Natural killer cell (primary cell): ENCODE data around the gene PCID2. TPM values are rescaled to one million over a fixed set of nuclear protein-coding genes. Genes with fewer than 3 reads are reported as not detected.
A peak's percentile ranks its signal among the peaks of the same experiment; 100 is the strongest.

Source experiments
- ATAC-seq, 3 donors: fragments of 150-1000 bp in 2 of 3; fragments of 200-7000 bp in 1 of 3; cut with Tn5 transposase; 1 replicate in 1 of 3; 2 replicates in 2 of 3; pipeline ENCODE4 v1.10.0; 2021; ENCODE audit warnings: mild to moderate bottlenecking in 2 of 3, moderate library complexity in 2 of 3
- DNase-seq, 2 donors: peaks; one replicate each; pipeline versions ENCODE4 v3.0.0 to v3.0.0-alpha.2; 2013 to 2021; ENCODE audit warnings: mixed read lengths in 1 of 2
- H3K27ac ChIP-seq: one replicate; pipeline ENCODE4 v1.5.1; 2013; ENCODE audit warnings: mild to moderate bottlenecking, low read length
- H3K27me3 ChIP-seq: one replicate; pipeline ENCODE4 v1.6.1; 2013; ENCODE audit warnings: low read length; ENCODE audit not compliant: control insufficient read depth, insufficient read depth
- H3K36me3 ChIP-seq: one replicate; pipeline ENCODE4 v1.6.1; 2013; ENCODE audit warnings: low read length; ENCODE audit not compliant: control insufficient read depth, insufficient read depth
- H3K4me1 ChIP-seq: one replicate; pipeline ENCODE4 v1.6.1; 2013; ENCODE audit warnings: low read length; ENCODE audit not compliant: control insufficient read depth, insufficient read depth
- H3K4me3 ChIP-seq: one replicate; pipeline ENCODE4 v1.5.1; 2013; ENCODE audit warnings: low read length
- H3K9me3 ChIP-seq: one replicate; pipeline ENCODE4 v1.6.1; 2013; ENCODE audit warnings: low read length; ENCODE audit not compliant: control insufficient read depth, insufficient read depth
- H3K27ac Mint-ChIP-seq, 2 donors: one replicate each; pipeline ENCODE4 v1.8.0; 2022; ENCODE audit warnings: mild to moderate bottlenecking in 2 of 2, mixed read lengths in 2 of 2, moderate library complexity in 1 of 2
- H3K27me3 Mint-ChIP-seq, 2 donors: one replicate each; pipeline ENCODE4 v1.8.0; 2022; ENCODE audit warnings: low read depth in 2 of 2, mixed read lengths in 2 of 2
- H3K36me3 Mint-ChIP-seq: one replicate; pipeline ENCODE4 v1.8.0; 2022; ENCODE audit warnings: mixed read lengths
- H3K4me1 Mint-ChIP-seq, 2 donors: one replicate each; pipeline ENCODE4 v1.8.0; 2022; ENCODE audit warnings: mixed read lengths in 2 of 2
- H3K4me3 Mint-ChIP-seq: one replicate; pipeline ENCODE4 v1.8.0; 2022; ENCODE audit warnings: mild to moderate bottlenecking, moderate library complexity, mixed read lengths
- H3K9me3 Mint-ChIP-seq, 2 donors: one replicate each; pipeline ENCODE4 v1.8.0; 2022; ENCODE audit warnings: mixed read lengths in 2 of 2
- WGBS: methylation state at CpG from one replicate; pipeline ENCODE4 v1.1.7; 2013; ENCODE audit warnings: missing lambda C conversion rate; ENCODE audit not compliant: insufficient coverage; 5-methylcytosine and 5-hydroxymethylcytosine counted together
- intact Hi-C: fragments of 100-400 bp; cut with micrococcal nuclease; formaldehyde crosslinking; loops from one replicate; pipeline ENCODE4 v1.14.2; 2022
- total RNA-seq, 4 donors: library from RNA; stranded (reverse); fragments of 120-200 nt in 1 of 4; gene quantifications; one replicate each; pipeline versions ENCODE4 v1.2.3 to v1.2.4, GENCODE V29; 2013 to 2022
- TF ChIP-seq, protein P1 (sequence below): fragments of 200-600 bp; IDR thresholded peaks from one replicate; pipeline ENCODE4 v1.8.0; 2022; ENCODE audit warnings: antibody characterized with exemption

PCID2 gene
- total RNA-seq, 3 donors from 2014 or later (not counting 1 experiment from before 2014, with no cell fraction given), result 26.4 to 68.9 (median 42.3) TPM

DNA sequence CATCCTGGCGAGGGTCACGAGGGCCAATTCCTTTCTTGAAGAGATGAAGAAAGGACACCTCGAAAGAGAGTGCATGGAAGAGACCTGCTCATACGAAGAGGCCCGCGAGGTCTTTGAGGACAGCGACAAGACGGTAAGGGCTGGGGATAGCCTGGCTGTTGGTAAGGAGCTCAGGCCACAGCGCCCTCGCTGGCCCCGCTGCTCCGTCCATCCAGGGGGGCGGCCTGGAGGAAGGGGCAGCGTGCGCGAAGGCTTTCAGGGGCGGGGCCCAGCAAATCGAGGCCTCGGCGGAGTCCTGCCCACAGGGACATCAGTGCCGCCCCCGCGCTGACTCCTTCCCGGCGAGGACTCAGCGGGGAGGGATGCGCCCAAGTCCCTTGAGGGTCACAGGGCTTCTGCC lies 79.0 kb downstream of the PCID2 start:
- no peak overlapping the region for H3K27ac ChIP-seq
- intact Hi-C loops, result no loop called here
- H3K4me1 Mint-ChIP-seq, result peaks cover 5% of the 10 kb centered on the region in 2 donors
- H3K27me3 ChIP-seq, result peaks cover 8% of the 10 kb centered on the region
- no peaks in the 10 kb centered on the region for H3K36me3 ChIP-seq
- peak in 1 of 3 donors; percentile 12 for ATAC-seq
- peak overlapping the region; percentile 26 for H3K4me3 ChIP-seq
- H3K9me3 ChIP-seq, result peaks cover 3% of the 10 kb centered on the region
- DNase-seq, result no peak
- H3K4me3 Mint-ChIP-seq, result peak overlapping the region; percentile 67
- TF ChIP-seq, protein P1, sequence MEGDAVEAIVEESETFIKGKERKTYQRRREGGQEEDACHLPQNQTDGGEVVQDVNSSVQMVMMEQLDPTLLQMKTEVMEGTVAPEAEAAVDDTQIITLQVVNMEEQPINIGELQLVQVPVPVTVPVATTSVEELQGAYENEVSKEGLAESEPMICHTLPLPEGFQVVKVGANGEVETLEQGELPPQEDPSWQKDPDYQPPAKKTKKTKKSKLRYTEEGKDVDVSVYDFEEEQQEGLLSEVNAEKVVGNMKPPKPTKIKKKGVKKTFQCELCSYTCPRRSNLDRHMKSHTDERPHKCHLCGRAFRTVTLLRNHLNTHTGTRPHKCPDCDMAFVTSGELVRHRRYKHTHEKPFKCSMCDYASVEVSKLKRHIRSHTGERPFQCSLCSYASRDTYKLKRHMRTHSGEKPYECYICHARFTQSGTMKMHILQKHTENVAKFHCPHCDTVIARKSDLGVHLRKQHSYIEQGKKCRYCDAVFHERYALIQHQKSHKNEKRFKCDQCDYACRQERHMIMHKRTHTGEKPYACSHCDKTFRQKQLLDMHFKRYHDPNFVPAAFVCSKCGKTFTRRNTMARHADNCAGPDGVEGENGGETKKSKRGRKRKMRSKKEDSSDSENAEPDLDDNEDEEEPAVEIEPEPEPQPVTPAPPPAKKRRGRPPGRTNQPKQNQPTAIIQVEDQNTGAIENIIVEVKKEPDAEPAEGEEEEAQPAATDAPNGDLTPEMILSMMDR, result no peak
- no peaks in the 10 kb centered on the region for H3K9me3 Mint-ChIP-seq
- peaks cover 31 to 41% of the 10 kb centered on the region in 2 donors for H3K27me3 Mint-ChIP-seq
- peaks cover 9% of the 10 kb centered on the region for H3K4me1 ChIP-seq
- H3K27ac Mint-ChIP-seq, result no peak overlapping the region
- no peaks in the 10 kb centered on the region for H3K36me3 Mint-ChIP-seq
- WGBS, result 67% methylated on average over 27 of the region's 27 CpGs

Other genes starting within 250 kb of the PCID2 start
- gene MCF2L, start 239.5 kb downstream of the PCID2 start, total RNA-seq, result 1 to 10 TPM; 1.7 to 3.0 (median 3.0) TPM
- gene F7, start 102.9 kb downstream of the PCID2 start, total RNA-seq, result under 1 TPM in 2 of 3 donors, not detected in 1; 0.25 to 0.91 TPM
- not detected for gene F10, start 85.9 kb downstream of the PCID2 start, total RNA-seq
- gene PROZ, start 50.0 kb downstream of the PCID2 start, total RNA-seq, result under 1 TPM in 1 of 3 donors, not detected in 2; 0.82 TPM
- 10 to 100 TPM; 56.3 to 97.8 (median 97.7) TPM for gene CUL4A, start 944 bp upstream of the PCID2 start, total RNA-seq
- gene LAMP1, start 88.6 kb upstream of the PCID2 start, total RNA-seq, result 100 to 1,000 TPM; 137 to 168 (median 159) TPM
- not detected for gene GRTP1, start 155.5 kb upstream of the PCID2 start, total RNA-seq
- gene ADPRHL1, start 244.8 kb upstream of the PCID2 start, total RNA-seq, result under 1 TPM; 0.56 to 0.93 (median 0.72) TPM